HepG2 (cell line): ENCODE measurements around the gene SAE1. TPM values are rescaled to one million over a fixed set of nuclear protein-coding genes. Genes with fewer than 3 reads are reported as not detected.

Experiments
- AHR ChIP-seq: IDR thresholded peaks from 2 replicates; pipeline ENCODE4 v1.6.1; 2018; ENCODE audit warnings: missing genetic modification reagents, missing compliant biosample characterization
- AKAP8 ChIP-seq: sonication (generic); formaldehyde crosslinking; IDR thresholded peaks from 2 replicates; pipeline ENCODE4 v1.5.1; 2020; ENCODE audit warnings: mild to moderate bottlenecking, missing genetic modification reagents
- BRD4 ChIP-seq: sonication (generic); formaldehyde crosslinking; IDR thresholded peaks from 2 replicates; pipeline ENCODE4 v1.4.0; 2020; ENCODE audit warnings: missing genetic modification reagents
- EEA1 ChIP-seq: sonication (generic); formaldehyde crosslinking; IDR thresholded peaks from 2 replicates; pipeline ENCODE4 v1.5.1; 2020; ENCODE audit warnings: mild to moderate bottlenecking, missing genetic modification reagents, borderline replicate concordance
- HMGA1 ChIP-seq: sonication (generic); formaldehyde crosslinking; conservative IDR thresholded peaks from 2 replicates; pipeline ENCODE4 v1.4.0; 2020; ENCODE audit warnings: missing genetic modification reagents
- NFE2L1 ChIP-seq: sonication (generic); formaldehyde crosslinking; IDR thresholded peaks from 2 replicates; pipeline ENCODE4 v1.4.0; 2020; ENCODE audit warnings: missing genetic modification reagents, mild to moderate bottlenecking, borderline replicate concordance
- PPARG ChIP-seq: conservative IDR thresholded peaks from 2 replicates; pipeline ENCODE4 v1.6.1; 2016; ENCODE audit warnings: missing biosample characterization, missing genetic modification reagents
- REL ChIP-seq: sonication (generic); formaldehyde crosslinking; conservative IDR thresholded peaks from 2 replicates; pipeline ENCODE4 v1.8.0; 2022; ENCODE audit warnings: mild to moderate bottlenecking, missing genetic modification reagents, moderate library complexity
- SP1 ChIP-seq, 2 experiments: fragments of 450-650 bp in 1 of 2; sonication (generic) in 1 of 2; formaldehyde crosslinking in 1 of 2; IDR thresholded peaks; 2 replicates each; pipeline versions ENCODE4 v1.4.0 to v1.6.1; 2016 to 2020; ENCODE audit warnings: missing genetic modification reagents in 1 of 2
- ZFP1 ChIP-seq: IDR thresholded peaks from 2 replicates; pipeline ENCODE4 v1.6.1; 2016
- ZNF205 ChIP-seq: IDR thresholded peaks from 2 replicates; pipeline ENCODE4 v1.6.1; 2018; ENCODE audit warnings: missing biosample characterization, missing genetic modification reagents
- ZNF329 ChIP-seq: sonication (generic); formaldehyde crosslinking; IDR thresholded peaks from 2 replicates; pipeline ENCODE4 v1.9.0; 2021; ENCODE audit warnings: low read depth, mild to moderate bottlenecking, missing genetic modification reagents
- polyA plus RNA-seq, 8 experiments: library from polyadenylated mRNA; depleted of rRNA in 3 of 8; stranded (reverse) in 7 of 8; unstranded in 1 of 8; fragments of >200 nt; fragmentation: Illumina TruSeq in 4 of 8; extraction: Trizol in 4 of 8; gene quantifications; 2 replicates each; pipeline versions ENCODE4 v1.2.1 to v1.2.3, GENCODE V29; 2011 to 2016; ENCODE audit warnings: low read depth in 4 of 8, missing spikeins in 1 of 8, mixed read lengths in 1 of 8; ENCODE audit not compliant: insufficient read depth in 1 of 8
- total RNA-seq, 5 experiments: library from RNA; depleted of rRNA; stranded (reverse); fragments of >200 nt; fragmentation: Illumina TruSeq; extraction: Trizol; gene quantifications; 2 replicates each; pipeline ENCODE4 v1.2.3, GENCODE V29; 2016; ENCODE audit warnings: low read depth in 1 of 5
- TF ChIP-seq, protein P1 (sequence below): sonication (generic); formaldehyde crosslinking; IDR thresholded peaks from 2 replicates; pipeline ENCODE4 v1.4.0; 2020; ENCODE audit warnings: missing genetic modification reagents
- TF ChIP-seq, protein P2 (sequence below): sonication (generic); formaldehyde crosslinking; IDR thresholded peaks from 2 replicates; pipeline ENCODE4 v1.5.0; 2020; ENCODE audit warnings: mild to moderate bottlenecking, missing genetic modification reagents, moderate library complexity
- TF ChIP-seq, protein P3 (sequence below): sonication (generic); formaldehyde crosslinking; IDR thresholded peaks from 2 replicates; pipeline ENCODE4 v1.8.0; 2022; ENCODE audit warnings: mild to moderate bottlenecking, missing genetic modification reagents, borderline replicate concordance
- TF ChIP-seq, protein P4 (sequence below): sonication (generic); formaldehyde crosslinking; IDR thresholded peaks from 2 replicates; pipeline ENCODE4 v1.8.0; 2022; ENCODE audit warnings: mild to moderate bottlenecking, missing genetic modification reagents
- TF ChIP-seq, protein P5 (sequence below): sonication (generic); formaldehyde crosslinking; IDR thresholded peaks from 2 replicates; pipeline ENCODE4 v1.5.0; 2020; ENCODE audit warnings: mild to moderate bottlenecking, missing genetic modification reagents

SAE1 gene
- total and polyA plus RNA-seq, 2 of the 13 experiments (the other 11 are each of a cell fraction or from before 2014, with no cell fraction given) = 87.6 to 197 TPM

DNA sequence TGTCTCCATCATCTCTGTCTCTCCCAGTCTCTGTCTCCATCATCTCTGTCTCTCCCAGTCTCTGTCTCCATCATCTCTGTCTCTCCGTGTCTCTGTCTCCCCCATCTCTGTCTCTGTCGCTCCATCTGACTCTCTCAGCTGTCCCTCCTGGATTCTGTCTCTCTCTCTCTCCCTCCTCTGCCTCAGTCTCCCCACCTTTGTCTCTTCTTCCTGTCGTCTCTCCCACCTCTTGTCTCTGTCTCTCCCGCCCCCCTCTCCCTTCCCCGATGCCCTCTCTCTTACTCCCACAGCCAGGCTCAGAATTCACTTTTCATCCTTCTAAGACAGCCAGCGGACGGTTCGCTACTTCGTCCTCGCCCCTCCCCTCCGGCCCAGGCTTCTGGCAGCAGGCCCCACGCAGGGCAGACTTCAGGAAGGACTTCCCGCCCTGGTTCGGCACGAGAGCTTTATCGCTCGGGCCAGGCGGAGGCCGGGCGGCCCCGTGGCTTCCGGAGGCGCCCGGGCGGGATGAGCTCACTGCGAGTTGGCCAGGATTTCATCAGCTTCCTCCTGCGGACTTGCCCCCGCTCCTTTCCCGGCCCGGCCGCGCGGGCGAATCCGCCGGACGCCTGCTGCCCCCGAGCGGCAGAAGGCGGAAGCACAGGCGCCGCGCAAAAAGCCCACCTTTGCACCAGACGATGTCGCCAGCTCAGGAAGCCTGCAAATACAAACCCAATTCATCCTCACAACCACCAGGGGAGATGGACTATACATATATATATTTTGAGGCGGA, 113.3 kb downstream of the SAE1 start (continued):
- TF ChIP-seq, protein P1, sequence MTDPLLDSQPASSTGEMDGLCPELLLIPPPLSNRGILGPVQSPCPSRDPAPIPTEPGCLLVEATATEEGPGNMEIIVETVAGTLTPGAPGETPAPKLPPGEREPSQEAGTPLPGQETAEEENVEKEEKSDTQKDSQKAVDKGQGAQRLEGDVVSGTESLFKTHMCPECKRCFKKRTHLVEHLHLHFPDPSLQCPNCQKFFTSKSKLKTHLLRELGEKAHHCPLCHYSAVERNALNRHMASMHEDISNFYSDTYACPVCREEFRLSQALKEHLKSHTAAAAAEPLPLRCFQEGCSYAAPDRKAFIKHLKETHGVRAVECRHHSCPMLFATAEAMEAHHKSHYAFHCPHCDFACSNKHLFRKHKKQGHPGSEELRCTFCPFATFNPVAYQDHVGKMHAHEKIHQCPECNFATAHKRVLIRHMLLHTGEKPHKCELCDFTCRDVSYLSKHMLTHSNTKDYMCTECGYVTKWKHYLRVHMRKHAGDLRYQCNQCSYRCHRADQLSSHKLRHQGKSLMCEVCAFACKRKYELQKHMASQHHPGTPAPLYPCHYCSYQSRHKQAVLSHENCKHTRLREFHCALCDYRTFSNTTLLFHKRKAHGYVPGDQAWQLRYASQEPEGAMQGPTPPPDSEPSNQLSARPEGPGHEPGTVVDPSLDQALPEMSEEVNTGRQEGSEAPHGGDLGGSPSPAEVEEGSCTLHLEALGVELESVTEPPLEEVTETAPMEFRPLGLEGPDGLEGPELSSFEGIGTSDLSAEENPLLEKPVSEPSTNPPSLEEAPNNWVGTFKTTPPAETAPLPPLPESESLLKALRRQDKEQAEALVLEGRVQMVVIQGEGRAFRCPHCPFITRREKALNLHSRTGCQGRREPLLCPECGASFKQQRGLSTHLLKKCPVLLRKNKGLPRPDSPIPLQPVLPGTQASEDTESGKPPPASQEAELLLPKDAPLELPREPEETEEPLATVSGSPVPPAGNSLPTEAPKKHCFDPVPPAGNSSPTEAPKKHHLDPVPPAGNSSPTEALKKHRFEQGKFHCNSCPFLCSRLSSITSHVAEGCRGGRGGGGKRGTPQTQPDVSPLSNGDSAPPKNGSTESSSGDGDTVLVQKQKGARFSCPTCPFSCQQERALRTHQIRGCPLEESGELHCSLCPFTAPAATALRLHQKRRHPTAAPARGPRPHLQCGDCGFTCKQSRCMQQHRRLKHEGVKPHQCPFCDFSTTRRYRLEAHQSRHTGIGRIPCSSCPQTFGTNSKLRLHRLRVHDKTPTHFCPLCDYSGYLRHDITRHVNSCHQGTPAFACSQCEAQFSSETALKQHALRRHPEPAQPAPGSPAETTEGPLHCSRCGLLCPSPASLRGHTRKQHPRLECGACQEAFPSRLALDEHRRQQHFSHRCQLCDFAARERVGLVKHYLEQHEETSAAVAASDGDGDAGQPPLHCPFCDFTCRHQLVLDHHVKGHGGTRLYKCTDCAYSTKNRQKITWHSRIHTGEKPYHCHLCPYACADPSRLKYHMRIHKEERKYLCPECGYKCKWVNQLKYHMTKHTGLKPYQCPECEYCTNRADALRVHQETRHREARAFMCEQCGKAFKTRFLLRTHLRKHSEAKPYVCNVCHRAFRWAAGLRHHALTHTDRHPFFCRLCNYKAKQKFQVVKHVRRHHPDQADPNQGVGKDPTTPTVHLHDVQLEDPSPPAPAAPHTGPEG = peak; percentile 81; the same call in 1 of the 2 replicates
- TF ChIP-seq, protein P2, sequence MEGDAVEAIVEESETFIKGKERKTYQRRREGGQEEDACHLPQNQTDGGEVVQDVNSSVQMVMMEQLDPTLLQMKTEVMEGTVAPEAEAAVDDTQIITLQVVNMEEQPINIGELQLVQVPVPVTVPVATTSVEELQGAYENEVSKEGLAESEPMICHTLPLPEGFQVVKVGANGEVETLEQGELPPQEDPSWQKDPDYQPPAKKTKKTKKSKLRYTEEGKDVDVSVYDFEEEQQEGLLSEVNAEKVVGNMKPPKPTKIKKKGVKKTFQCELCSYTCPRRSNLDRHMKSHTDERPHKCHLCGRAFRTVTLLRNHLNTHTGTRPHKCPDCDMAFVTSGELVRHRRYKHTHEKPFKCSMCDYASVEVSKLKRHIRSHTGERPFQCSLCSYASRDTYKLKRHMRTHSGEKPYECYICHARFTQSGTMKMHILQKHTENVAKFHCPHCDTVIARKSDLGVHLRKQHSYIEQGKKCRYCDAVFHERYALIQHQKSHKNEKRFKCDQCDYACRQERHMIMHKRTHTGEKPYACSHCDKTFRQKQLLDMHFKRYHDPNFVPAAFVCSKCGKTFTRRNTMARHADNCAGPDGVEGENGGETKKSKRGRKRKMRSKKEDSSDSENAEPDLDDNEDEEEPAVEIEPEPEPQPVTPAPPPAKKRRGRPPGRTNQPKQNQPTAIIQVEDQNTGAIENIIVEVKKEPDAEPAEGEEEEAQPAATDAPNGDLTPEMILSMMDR (CRISPR knock-in tag) = peak; percentile 98
- peak; percentile 55; the same call in 1 of the 2 replicates for TF ChIP-seq REL (CRISPR knock-in tag)
- TF ChIP-seq, protein P3, sequence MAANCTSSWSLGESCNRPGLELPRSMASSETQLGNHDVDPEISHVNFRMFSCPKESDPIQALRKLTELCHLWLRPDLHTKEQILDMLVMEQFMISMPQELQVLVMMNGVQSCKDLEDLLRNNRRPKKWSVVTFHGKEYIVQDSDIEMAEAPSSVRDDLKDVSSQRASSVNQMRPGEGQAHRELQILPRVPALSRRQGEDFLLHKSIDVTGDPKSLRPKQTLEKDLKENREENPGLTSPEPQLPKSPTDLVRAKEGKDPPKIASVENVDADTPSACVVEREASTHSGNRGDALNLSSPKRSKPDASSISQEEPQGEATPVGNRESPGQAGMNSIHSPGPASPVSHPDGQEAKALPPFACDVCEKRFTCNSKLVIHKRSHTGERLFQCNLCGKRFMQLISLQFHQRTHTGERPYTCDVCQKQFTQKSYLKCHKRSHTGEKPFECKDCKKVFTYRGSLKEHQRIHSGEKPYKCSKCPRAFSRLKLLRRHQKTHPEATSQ (CRISPR knock-in tag) = no peak
- no peak for TF ChIP-seq AHR (CRISPR knock-in tag)
- peak; percentile 79; the same call in 1 of the 2 replicates for TF ChIP-seq ZNF329 (CRISPR knock-in tag)
- TF ChIP-seq NFE2L1 (CRISPR knock-in tag) = no peak
- TF ChIP-seq HMGA1 = no peak
- 0 out of 2 replicates have a peak, but pooled peaks have one; percentile 26 for TF ChIP-seq ZFP1 (CRISPR knock-in tag)
- no peak; the same call in 1 of the 2 replicates for TF ChIP-seq PPARG (CRISPR knock-in tag)
- no peak for TF ChIP-seq SP1 (IDR thresholded peaks at IDR 0.05)
- no peak for TF ChIP-seq SP1 (CRISPR knock-in tag; IDR thresholded peaks at IDR 0.05)
- TF ChIP-seq, protein P4, sequence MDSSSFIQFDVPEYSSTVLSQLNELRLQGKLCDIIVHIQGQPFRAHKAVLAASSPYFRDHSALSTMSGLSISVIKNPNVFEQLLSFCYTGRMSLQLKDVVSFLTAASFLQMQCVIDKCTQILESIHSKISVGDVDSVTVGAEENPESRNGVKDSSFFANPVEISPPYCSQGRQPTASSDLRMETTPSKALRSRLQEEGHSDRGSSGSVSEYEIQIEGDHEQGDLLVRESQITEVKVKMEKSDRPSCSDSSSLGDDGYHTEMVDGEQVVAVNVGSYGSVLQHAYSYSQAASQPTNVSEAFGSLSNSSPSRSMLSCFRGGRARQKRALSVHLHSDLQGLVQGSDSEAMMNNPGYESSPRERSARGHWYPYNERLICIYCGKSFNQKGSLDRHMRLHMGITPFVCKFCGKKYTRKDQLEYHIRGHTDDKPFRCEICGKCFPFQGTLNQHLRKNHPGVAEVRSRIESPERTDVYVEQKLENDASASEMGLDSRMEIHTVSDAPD (CRISPR knock-in tag) = no peak
- TF ChIP-seq EEA1 (CRISPR knock-in tag) = no peak
- 0 out of 2 replicates have a peak, but pooled peaks have one; percentile 50 for TF ChIP-seq BRD4 (CRISPR knock-in tag)
- TF ChIP-seq AKAP8 = peak; percentile 78
- TF ChIP-seq ZNF205 = peak; percentile 91
- TF ChIP-seq, protein P5, sequence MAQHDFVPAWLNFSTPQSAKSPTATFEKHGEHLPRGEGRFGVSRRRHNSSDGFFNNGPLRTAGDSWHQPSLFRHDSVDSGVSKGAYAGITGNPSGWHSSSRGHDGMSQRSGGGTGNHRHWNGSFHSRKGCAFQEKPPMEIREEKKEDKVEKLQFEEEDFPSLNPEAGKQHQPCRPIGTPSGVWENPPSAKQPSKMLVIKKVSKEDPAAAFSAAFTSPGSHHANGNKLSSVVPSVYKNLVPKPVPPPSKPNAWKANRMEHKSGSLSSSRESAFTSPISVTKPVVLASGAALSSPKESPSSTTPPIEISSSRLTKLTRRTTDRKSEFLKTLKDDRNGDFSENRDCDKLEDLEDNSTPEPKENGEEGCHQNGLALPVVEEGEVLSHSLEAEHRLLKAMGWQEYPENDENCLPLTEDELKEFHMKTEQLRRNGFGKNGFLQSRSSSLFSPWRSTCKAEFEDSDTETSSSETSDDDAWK (CRISPR knock-in tag) = no peak
